Fibroblast of skin of right quadriceps (primary cell): ENCODE results near the gene MEIOSIN.

Experiments used
- DNase-seq: peaks from one replicate; pipeline ENCODE4 v3.0.0-alpha.2; 2013

Gene MEIOSIN

DNA sequence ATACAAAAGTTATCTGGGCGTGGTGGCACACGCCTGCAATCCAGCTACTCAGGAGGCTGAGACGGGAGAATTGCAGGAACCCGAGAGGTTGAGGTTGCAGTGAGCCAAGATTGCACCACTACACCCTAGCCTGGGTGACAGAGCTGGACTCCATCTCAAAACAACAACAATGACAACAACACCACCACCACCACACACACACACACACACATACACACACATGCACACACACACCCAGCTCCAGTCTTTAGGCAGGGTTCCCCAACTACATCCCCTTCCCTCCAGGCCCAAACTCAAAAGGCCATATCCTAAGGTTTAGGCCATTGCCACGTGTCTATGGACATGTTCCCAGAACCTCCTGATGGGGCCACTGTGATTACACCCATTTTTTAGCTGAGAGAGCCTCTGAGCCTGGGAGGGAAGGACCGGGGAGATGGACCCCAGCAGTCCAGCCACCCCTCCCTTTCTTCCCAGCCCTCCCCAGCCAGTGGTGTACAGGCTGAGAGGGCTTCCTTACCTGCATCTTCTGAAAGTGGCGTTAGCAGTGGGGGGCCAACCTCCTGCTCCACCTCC lies 68.5 kb downstream of the MEIOSIN start:
- no peak for DNase-seq

DNA sequence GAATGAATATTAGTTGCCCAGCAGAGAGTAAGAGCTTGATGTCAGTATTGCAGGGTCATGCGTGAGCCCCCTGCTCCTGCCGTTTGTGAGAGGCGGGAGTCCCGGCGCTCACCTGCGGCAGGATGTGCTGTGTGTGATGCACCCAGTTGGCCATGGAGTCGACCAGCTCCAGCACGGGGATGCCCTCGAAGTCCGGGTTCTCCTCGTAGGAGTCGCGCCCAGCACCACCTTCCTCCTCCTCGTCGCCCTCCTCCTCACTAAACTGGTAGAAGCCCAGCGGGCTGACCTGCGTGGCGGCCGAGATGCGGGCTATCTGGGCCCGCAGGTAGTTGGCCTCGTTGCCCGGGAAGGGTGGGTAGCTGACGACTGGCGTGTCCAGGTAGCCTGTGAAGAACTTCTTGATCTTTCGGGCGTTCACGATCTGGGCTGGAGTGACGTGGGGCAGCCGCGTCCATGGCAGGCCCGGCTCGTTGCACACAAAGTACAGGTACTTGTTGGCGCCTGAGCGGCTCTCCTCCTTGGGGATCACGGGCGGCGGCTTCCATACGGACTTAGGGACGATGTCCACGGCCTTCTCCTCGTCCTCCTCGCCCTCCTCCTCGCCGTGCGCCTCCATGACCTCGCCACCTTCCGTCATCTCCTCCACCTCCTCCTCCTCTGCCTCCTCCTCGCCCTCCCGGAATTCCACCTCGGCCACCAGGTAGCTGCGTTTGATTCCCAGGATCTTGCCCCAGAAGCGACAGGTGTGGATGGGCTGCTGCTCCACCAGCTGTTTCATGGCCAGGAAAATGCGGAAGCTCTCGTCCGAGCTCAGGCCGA lies 71.1 kb downstream of the MEIOSIN start:
- DNase-seq = no peak

DNA sequence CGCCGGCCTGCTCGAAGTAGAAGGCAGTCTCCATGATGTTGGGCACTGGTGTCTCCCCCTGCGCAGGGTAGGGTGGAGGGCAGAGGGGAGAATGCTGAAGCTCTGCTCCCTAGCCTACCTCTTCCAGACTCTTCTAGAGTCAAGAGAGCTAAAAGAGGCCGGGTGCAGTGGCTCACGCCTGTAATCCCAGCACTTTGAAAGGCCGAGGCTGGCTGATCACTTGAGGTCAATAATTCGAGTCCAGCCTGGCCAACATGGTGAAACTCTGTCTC lies 71.7 kb downstream of the MEIOSIN start:
- DNase-seq = no peak

DNA sequence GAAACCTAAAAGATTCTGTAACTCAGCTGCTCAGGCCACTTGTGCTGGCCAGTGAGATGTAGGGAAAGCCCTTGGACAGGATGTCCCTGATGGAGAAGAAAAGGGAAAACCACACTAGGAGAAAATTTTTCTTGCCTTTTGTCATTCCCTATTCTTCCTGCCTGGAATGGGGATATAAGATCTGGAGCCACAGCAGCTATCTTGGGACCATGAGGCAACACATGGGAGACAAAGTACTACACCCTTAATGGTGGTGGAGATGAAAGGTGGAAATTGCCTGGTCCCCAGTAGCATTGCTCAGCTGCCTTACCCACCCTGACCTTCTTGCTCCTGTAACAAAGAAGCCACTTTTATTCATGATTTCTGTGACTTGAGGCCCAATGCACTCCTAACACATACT lies 72.5 kb downstream of the MEIOSIN start:
- DNase-seq = no peak

DNA sequence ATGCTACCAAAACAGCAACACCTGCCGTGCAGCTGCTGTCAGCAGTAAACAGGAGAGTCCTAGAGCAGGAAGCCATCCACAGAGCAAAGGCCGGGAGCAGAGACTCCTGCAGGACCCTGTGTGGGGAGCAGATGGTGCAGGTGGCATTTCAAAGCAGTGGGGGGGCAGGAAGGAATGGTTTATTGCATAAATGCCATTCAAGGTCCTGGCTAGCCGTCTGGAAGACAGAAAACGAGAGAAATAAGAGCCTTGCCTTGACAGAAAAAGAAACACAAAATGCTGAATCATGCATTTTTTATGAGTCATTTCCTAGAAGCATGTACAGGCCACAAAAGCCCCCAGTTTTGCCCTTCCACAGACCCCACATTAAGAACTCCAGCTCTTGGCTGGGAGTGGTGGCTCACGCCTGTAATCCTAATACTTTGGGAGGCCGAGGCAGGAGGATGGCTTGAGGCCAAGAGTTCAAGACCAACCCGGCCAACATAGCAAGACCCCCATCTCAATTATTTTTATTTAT lies 76.5 kb downstream of the MEIOSIN start:
- peak; percentile 87 for DNase-seq

DNA sequence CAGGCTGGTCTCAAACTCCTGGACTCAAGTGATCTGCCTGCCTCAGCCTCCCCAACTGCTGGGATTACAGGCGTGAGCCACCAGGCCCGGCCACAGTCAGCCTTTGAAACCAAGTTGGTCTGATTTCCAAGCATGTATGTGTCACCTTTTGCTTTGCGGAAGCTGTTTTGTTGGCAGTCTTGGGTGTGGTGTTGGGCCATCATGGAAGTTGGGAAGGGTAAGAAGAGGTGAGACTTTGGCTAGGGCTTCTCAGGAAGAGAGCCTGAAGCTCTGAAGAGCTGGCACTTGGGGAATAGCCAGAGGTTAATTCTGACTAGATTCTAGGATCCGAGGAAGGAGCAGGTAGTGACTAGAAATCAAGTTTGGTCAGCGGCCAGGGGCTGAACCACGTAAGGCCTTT lies 79.1 kb downstream of the MEIOSIN start:
- DNase-seq = no peak
